DND-41 (cell line): ENCODE results near the gene CELA1.

ENCODE experiments used
- EZH2 ChIP-seq: IDR thresholded peaks from 3 replicates; pipeline ENCODE4 v1.6.1; 2012; ENCODE audit warnings: borderline replicate concordance, low read depth, mild to moderate bottlenecking, moderate library complexity, low read length, inconsistent platforms; ENCODE audit not compliant: severe bottlenecking
- TF ChIP-seq, protein P1 (sequence below): IDR thresholded peaks from 2 replicates; pipeline ENCODE4 v1.5.1; 2012; ENCODE audit warnings: borderline replicate concordance, low read length, moderate library complexity, mild to moderate bottlenecking; ENCODE audit not compliant: poor library complexity, severe bottlenecking; ENCODE audit errors: extremely low read depth

GRCh38 chr12:51392556-51393237, 46.2 kb upstream of the CELA1 start:
- TF ChIP-seq, protein P1, sequence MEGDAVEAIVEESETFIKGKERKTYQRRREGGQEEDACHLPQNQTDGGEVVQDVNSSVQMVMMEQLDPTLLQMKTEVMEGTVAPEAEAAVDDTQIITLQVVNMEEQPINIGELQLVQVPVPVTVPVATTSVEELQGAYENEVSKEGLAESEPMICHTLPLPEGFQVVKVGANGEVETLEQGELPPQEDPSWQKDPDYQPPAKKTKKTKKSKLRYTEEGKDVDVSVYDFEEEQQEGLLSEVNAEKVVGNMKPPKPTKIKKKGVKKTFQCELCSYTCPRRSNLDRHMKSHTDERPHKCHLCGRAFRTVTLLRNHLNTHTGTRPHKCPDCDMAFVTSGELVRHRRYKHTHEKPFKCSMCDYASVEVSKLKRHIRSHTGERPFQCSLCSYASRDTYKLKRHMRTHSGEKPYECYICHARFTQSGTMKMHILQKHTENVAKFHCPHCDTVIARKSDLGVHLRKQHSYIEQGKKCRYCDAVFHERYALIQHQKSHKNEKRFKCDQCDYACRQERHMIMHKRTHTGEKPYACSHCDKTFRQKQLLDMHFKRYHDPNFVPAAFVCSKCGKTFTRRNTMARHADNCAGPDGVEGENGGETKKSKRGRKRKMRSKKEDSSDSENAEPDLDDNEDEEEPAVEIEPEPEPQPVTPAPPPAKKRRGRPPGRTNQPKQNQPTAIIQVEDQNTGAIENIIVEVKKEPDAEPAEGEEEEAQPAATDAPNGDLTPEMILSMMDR = no peak
- no peak for TF ChIP-seq EZH2
